HG03064 (cell line): ENCODE results near the gene HBEGF.

Source experiments
- ATAC-seq: cut with Tn5 transposase; IDR thresholded peaks from one replicate; pipeline ENCODE4 v1.9.1; 2021; ENCODE audit warnings: low read depth; ENCODE audit not compliant: unreplicated experiment

Gene HBEGF

DNA sequence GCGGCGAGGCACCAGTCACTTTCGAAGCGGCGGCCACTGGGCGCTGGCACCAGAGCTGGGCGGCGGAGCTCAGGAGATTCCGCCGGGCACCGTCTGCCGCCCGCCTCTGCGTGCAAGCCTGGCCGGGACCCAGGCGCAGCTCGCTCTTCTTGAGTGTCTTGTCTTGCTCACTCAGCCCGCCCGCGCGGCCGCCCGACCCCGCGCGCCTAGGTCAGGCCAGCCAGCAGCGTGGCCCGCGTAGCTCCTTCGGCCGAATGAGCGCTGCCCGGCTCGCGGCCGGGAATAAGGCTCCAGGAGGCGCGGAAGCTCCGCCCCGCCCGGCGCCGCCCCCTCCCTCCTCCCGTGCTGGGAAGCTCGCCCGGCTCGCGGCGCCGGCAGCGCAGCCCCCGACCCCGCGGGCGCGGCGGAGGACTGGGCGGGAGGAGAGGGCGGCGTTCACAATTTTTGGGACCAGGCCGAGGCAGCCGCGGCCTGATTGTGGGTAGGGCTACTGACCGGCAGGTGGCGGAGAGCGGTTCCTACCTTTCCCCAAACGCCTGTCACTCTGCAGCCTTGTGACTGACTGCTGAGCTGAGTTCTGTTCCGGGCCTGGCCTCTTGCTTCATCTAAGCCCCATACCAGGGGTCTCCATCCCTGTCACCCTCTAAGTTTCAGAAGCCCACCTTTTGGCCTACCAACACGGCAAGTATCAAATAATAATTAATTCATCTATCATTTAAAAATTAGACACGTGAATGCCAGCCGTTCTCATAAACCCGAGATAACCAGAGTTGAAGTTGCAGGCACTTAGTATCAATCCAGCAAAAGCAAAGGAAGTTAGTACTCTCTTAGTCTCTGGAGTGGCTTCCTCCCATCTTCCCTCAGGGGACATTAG, at the start of gene HBEGF:
TSS of gene HBEGF (minus strand) at position 256 of the 874 bp plus-strand sequence. CDS start 275 bp downstream, outside the sequence.
- peak; percentile 80 for ATAC-seq

GRCh38 chr5:140393738-140394137, 47.3 kb upstream of the HBEGF start:
- ATAC-seq, result no peak

DNA sequence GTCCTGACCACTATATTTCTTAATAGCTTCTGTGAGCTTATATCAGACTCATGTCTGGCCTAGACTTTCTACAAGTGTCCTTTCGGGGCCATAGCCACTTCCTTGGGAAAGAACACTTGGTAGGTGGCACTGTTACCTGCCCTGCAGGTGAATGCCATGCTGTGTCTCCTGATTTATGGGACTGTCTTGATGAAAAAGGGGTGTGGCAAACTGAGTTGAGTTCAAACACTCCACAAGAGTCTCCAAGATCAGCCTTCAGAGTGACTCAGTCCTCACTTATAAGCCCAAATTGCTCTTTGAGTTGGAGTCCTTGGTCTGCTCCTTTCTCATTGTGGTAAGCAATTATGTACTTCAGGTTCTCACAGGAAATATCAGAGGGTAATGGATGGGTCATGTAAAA, 45.3 kb upstream of the HBEGF start:
- no peak for ATAC-seq

GRCh38 chr5:140391312-140391711, 44.9 kb upstream of the HBEGF start:
- no peak for ATAC-seq

GRCh38 chr5:140388052-140388451, 41.6 kb upstream of the HBEGF start:
- no peak for ATAC-seq

DNA sequence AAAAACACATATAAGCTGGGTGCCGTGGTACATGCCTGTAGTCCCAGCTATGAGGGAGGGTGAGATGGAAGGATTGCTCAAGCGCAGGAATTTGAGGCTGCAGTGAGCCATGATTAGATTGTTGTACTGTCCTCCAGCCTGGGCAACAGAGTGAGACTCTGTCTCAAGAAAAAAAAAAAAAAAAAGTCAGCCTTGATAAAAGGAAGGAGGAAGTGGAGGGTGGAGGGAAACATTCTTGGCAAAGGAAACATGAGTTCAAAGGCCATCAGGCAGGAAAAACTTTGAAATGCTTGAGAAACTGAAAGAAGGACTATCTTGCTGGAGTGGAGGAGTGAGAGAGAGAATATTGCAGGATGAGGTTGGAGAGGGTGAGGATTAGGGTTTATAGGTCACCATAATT, 36.9 kb upstream of the HBEGF start:
- ATAC-seq, result no peak

GRCh38 chr5:140382866-140383265, 36.5 kb upstream of the HBEGF start:
- ATAC-seq, result no peak

DNA sequence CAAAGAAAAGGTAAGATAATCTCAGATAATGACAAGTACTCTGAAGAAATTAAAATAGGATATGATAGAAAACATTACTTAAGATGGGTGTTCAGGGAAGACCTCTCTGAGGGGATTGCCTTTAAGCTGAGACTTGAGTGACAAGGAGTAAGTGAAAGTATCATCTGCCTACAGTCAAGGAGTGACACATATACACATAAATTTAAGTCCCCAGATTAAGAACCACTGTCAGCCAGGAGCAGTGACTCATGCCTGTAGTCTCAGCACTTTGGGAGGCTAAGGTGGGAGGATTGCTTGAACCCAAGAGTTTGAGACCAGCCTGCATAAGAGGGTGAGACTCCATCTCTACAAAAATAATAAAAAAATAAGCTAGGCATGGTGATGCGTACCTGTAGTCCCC, 35.6 kb upstream of the HBEGF start:
- ATAC-seq, result no peak

DNA sequence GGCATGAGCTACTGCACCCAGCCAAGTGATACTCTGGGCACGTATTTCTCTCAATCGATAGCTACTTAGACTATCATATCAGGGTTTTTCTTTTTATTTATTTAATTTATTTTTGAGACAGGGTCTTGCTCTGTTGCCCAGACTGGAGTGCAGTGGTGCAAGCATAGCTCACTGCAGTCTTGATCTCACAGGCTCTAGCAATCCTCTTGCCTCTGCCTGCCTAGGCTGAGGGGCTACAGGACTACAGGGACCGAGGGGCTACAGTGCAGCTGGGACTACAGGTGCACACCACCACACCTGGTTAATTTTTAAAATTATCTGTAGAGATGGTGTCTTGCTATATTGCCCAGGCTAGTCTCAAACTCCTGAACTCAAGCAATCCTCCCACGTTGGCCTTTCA, 34.9 kb upstream of the HBEGF start:
- ATAC-seq, result no peak

DNA sequence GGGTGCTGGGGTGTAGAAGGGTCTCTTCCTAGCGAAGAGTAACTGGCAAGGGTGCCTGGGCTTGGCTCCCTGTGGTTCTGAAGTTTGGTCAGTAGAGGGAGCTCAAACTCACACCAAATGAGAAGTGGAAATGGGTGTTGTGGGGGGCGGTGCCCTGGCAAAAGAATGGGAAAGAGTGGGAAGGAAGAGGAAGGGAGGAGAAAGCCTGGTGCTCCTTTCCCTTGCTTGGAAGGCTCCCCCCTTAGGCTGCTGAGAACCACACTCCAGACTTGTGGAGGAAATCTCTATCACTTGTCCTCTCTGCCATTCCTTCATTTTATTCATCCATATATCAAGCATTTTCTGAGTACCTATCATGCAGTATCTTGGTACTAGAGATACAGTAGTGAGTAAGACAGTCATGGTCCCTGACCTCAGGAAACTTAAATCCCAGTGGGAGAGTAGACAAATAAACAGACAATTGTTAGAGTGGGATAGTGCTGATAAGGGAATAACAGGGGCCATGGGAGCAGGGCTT, 26.6 kb upstream of the HBEGF start:
- ATAC-seq, result no peak

- no peak for ATAC-seq
Observed at GRCh38 chr5:140371356-140372151, 25.2 kb upstream of the HBEGF start.

- no peak for ATAC-seq
Observed at GRCh38 chr5:140367256-140368013, 21.0 kb upstream of the HBEGF start.

- no peak for ATAC-seq
Observed at GRCh38 chr5:140366589-140367255, 20.3 kb upstream of the HBEGF start.

DNA sequence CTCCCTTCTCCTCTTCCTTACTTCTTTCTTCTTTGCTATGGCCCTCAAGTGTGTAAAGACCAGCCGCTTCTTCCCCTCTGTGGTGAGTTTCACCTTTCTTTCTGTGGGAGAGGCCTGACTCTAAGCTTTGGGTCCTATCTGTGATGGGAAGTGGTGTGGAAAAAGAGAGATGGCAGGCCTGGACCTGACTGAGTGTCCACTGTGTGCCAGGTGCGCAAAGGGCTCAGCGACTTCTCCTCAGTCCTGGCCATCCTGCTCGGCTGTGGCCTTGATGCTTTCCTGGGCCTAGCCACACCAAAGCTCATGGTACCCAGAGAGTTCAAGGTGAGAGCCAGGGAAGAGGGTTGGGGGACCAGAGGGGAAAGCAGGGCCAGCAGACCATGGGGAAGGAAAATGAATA, 19.5 kb upstream of the HBEGF start:
- no peak for ATAC-seq

- no peak for ATAC-seq
Observed at GRCh38 chr5:140365282-140365681, 18.9 kb upstream of the HBEGF start.

DNA sequence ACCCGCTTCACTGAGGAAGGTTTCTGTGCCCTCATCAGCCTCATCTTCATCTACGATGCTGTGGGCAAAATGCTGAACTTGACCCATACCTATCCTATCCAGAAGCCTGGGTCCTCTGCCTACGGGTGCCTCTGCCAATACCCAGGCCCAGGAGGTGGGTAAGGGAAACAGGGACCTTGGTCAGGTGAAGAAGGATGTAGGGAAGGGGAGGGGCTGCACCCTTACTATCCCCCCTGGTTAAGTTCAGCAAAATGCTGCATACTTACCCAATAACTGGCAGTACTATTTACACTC, 18.0 kb upstream of the HBEGF start:
- no peak for ATAC-seq

DNA sequence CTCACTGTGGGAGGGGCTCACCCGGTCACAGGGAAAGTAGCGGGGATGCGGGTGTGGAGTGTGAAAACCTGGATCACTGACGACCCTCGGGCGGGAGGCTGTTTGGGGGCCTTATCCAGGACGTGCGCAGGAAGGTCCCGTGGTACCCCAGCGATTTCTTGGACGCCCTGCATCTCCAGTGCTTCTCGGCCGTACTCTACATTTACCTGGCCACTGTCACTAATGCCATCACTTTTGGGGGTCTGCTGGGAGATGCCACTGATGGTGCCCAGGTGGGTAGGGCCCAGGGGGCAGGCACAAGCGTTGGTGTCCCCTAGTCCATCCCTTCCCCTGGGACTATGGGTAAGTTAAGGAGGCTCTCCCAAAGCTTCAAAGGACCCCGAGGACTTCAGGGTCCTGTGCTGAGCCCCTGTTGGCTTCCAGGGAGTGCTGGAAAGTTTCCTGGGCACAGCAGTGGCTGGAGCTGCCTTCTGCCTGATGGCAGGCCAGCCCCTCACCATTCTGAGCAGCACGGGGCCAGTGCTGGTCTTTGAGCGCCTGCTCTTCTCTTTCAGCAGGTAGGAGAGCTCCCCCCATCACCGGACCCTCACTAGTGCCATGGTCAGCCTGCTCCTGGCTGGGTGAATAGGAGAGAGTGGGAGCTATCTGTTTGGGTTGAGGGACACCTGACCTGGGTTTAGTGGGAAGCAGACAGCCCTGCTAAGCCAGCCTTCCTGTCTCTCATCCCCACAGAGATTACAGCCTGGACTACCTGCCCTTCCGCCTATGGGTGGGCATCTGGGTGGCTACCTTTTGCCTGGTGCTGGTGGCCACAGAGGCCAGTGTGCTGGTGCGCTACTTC, 17.4 kb upstream of the HBEGF start:
- ATAC-seq, result no peak

GRCh38 chr5:140362875-140363630, 16.6 kb upstream of the HBEGF start:
- peak; percentile 82 for ATAC-seq

GRCh38 chr5:140362311-140362710, 15.9 kb upstream of the HBEGF start:
- no peak for ATAC-seq
